AG09309 (cell line): ENCODE results near the gene NBEAL2.

Source experiments
- DNase-seq: peaks from one replicate; pipeline ENCODE4 v3.0.0-alpha.2; 2010; ENCODE audit warnings: low read depth
- H3K4me3 ChIP-seq: 2 replicates; pipeline ENCODE4 v1.5.1; 2011; ENCODE audit warnings: mild to moderate bottlenecking, low read depth, low read length, moderate library complexity; ENCODE audit not compliant: control insufficient read depth
- TF ChIP-seq, protein P1 (sequence below): IDR thresholded peaks from 2 replicates; pipeline ENCODE4 v1.5.1; 2011; ENCODE audit warnings: mild to moderate bottlenecking, low read depth, low read length, inconsistent platforms; ENCODE audit not compliant: insufficient read depth, control insufficient read depth; ENCODE audit errors: missing control alignments

The NBEAL2 gene

DNA sequence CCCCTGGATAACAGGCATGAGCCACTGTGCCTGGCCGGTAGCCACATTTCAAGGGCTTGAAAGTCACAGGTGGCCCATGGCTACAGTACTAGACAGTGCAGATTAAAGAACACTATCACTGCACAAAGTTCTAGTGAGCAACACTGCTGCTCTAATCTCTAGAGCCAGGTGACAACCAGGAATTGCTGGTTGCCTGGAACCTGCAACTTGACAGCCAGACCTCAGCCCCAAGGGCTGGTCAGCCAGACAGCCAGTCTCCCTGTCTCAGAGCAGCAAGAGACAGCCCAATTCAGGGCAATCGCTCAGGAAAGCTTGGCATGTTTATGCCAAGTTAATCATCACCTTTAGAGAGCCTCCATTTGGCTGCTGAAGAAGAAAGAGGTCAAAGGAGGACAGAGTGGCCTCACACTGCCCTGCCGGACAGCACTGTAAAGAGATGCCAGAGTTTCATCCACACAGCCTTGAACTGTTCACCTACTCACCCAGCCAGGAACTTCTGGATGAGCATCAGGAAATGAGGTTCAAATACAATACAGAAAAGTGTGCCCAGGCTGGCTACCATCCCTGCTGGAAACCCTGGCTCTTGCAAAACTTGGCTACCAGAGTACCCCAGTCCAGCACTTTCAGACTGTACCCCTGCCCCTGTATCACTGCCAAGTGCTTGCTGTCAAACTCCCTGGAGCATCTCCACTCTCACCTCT is 8.9 kb upstream of the NBEAL2 start:
- no peak for DNase-seq
- H3K4me3 ChIP-seq, result no peak overlapping the region
- TF ChIP-seq, protein P1, sequence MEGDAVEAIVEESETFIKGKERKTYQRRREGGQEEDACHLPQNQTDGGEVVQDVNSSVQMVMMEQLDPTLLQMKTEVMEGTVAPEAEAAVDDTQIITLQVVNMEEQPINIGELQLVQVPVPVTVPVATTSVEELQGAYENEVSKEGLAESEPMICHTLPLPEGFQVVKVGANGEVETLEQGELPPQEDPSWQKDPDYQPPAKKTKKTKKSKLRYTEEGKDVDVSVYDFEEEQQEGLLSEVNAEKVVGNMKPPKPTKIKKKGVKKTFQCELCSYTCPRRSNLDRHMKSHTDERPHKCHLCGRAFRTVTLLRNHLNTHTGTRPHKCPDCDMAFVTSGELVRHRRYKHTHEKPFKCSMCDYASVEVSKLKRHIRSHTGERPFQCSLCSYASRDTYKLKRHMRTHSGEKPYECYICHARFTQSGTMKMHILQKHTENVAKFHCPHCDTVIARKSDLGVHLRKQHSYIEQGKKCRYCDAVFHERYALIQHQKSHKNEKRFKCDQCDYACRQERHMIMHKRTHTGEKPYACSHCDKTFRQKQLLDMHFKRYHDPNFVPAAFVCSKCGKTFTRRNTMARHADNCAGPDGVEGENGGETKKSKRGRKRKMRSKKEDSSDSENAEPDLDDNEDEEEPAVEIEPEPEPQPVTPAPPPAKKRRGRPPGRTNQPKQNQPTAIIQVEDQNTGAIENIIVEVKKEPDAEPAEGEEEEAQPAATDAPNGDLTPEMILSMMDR, result no peak

DNA sequence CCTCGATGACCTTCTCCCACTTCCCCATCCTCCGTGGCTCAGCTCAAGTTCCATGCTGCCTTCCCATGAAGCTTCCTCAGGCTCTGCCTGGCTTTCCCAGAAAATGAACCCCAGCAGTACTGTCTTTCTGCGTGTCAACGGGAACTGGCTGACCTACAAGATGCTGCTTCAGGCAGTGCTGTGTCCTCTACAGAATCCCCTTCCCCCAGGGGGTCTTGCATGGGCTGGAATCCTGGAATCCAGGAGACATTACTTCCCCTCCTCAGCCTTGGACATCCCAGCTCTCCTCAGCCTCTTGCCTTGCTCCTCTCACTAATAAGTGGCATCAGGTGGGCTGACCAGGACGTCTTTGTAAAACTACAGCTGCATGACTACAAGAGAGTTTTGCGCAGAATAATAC is 8.3 kb upstream of the NBEAL2 start:
- H3K4me3 ChIP-seq, result no peak overlapping the region
- TF ChIP-seq, protein P1, result no peak
- no peak for DNase-seq

DNA sequence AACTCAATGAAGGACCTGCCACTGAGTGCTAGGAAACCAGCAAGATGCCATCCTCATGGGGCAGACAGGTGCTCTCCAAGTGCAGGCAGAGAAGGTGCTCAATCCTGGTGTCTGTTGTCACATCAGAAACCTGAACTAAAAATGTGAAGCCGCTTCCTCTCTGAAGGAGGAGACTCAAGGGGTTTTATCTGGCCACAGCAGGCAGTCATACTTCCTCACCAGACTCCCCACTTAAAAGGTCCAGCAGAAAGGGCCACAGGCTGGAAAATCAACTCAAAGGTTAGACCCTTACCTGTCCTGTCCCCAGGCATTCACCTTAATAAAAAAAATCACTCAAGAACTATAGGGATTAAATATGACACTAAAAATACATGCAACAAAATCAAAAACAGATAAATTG is 7.7 kb upstream of the NBEAL2 start:
- TF ChIP-seq, protein P1, result no peak
- DNase-seq, result no peak
- no peak overlapping the region for H3K4me3 ChIP-seq

DNA sequence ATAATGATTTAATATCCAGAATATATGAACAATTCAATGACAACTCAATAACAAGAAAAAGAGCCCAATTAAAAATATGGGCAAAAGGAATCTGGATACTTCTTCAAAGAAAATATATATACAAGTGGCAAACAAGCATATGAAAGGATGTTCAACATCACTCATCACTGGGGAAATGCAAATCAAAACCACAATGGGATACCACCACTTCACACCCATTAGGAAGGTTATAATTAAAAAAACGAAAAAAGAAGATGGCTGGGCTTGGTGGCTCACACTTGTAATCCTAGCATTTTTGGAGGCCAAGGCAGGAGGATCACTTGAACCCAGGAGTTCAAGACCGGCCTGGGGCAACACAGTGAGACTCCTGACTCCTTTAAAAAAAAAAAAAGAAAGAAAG is 7.1 kb upstream of the NBEAL2 start:
- no peak for DNase-seq
- H3K4me3 ChIP-seq, result no peak overlapping the region
- TF ChIP-seq, protein P1, result no peak

DNA sequence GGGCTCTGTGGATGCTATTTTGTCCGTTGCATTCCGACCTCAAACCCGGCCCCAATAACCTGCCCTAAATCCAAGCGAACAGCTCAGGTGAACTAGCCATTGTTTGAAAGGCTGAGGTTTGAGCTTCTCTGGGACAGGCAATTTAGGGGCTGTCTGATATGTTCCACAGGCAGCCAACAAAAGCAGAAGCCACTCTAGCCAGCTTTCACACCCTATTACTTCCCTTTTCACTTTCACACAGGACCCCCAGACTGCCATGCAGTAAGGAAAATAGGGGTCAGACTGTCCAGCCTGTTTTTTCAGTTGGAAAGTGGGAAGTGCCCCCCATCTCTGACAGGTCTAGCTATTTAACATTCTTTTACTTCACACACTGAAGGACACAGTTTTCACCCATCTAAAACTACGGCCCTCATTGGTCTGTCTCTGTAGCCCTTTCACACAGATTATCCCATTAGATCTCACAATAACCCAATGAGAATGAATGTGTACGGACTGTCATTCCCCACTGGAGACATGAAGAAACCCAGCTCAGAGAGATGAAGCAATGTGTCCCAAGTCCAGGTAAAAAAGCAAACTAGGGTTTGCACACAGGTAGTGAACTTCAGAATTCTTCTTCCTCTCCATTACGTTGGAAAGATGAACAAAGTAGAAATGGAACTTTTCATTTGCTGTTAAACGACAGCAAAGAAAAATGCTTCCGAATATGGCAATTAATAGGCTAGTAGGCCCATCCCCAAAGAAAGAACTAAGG is 4.9 kb upstream of the NBEAL2 start:
- no peak for DNase-seq
- TF ChIP-seq, protein P1, result no peak
- H3K4me3 ChIP-seq, result no peak overlapping the region

DNA sequence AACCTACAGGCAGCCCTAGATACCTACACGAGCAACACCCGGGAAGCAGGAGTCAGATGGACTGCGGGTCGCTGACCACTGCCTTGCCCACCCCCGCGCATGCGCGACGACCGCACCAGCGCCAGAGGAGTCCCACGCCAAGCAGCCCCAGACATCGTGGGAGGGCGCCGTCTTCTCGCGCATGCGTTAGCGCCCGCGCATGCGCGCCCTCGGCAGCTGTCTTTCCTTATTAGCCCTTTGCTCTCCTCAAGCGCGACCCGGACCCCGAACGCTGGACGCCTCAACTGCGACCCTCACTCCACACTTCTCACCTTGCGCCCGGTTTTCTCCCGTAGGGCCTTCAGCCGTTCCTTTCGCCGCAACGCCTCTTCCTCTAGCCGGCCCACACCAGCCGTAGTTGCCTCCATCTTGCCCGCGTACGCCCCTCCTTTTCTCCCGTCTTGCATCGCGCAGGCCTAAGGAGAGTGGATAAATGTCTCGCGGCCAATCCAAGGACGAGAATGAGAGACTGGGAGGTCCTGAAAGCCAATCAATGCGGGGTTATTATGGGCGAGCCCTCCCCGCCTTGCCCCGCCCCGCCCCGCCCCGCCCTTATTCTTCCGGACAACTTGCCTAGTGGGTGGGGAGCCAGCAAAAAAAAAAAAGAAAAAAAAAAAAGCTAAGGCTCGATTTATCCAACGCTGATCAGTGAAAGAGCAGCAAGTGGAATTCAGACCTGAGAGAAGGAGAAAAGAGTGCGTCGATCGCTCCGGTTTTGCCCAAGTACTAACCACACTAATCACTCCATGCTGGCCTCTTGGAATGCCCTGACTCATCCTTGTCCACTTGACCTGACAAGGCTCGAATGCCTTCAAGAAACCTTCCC is 2.9 kb upstream of the NBEAL2 start, which contains the start of gene CCDC12:
Gene CCDC12 (minus strand): TSS at position 420 of the 865 bp plus-strand sequence. CDS start 13 bp downstream, at position 407.
- TF ChIP-seq, protein P1, result no peak
- peak within 1 kb of the TSS; percentile 82 for H3K4me3 ChIP-seq
- peak; percentile 98 for DNase-seq
